ENCODE results near the gene TMEM94. TPM values are rescaled to one million over a fixed set of nuclear protein-coding genes. Genes with fewer than 3 reads are reported as not detected.
A peak's percentile ranks its signal among the peaks of the same experiment; 100 is the strongest.
"Not testable (repeated sequence)": the region's sequence is repeated elsewhere in the genome, so short reads cannot be mapped to it uniquely, and the experiment has no call there.

TMEM94 gene
- total RNA-seq, 1 donor from 2014 or later = 17.2 TPM

DNA sequence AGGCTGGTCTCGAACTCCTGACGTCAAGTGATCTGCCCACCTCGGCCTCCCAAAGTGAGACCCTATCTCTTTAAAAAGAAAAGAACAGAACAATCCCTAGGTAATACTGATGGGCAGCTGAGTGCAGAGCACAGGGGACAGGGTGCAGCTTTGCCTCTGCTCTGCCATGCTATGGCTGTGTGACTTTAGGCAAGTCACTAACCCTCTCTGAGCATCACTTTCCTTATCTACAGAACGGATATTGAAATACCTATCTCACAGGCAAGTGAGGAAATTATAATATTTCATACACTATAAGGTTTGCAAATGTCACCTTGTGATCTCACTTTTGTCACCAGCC, 54.8 kb downstream of the TMEM94 start:
- no peak for DNase-seq (ENCODE audit: low read depth in 2 of 2)

GRCh38 chr17:75511610-75512575, 55.5 kb downstream of the TMEM94 start:
- peak in 1 of 2 donors; percentile 42 for DNase-seq (ENCODE audit: low read depth in 2 of 2)

DNA sequence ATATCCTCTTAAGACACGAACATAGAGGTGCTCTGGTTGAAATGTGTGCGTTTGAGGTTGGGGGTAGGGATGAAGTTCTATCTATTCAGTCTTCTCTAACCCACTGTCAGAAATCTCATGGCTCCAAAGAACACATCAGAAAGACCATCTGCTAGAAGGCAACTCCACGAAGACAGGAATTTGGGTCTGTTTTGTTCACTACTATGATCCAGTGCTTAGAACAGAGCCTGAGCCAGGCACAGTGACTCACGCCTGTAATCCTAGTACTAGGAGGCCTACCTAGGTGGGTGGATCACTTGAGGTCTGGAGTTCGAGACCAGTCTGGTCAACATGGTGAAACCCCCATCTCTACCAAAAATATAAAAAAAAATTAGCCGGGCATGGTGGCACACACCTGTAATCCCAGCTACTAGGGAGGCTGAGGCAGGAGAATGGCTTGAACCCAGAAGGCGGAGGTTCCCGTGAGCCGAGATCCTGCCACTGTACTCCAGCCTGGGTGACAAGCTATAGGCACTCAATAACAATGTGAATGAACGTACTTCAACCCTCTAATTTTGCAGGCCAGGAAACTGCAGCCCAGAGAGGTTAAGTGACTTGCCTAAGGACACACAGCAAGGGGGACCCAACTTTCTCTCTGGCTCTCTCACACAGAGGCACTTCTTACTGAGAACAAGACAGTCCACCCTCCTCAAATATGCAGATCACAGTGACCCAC, 56.6 kb downstream of the TMEM94 start:
- peak in 1 of 2 donors; percentile 26 for DNase-seq (ENCODE audit: low read depth in 2 of 2)

GRCh38 chr17:75513641-75514000, 57.2 kb downstream of the TMEM94 start:
- no peak for DNase-seq (ENCODE audit: low read depth in 2 of 2)

- no peak for DNase-seq (ENCODE audit: low read depth in 2 of 2)
Observed at GRCh38 chr17:75514299-75514918, 58.0 kb downstream of the TMEM94 start.

DNA sequence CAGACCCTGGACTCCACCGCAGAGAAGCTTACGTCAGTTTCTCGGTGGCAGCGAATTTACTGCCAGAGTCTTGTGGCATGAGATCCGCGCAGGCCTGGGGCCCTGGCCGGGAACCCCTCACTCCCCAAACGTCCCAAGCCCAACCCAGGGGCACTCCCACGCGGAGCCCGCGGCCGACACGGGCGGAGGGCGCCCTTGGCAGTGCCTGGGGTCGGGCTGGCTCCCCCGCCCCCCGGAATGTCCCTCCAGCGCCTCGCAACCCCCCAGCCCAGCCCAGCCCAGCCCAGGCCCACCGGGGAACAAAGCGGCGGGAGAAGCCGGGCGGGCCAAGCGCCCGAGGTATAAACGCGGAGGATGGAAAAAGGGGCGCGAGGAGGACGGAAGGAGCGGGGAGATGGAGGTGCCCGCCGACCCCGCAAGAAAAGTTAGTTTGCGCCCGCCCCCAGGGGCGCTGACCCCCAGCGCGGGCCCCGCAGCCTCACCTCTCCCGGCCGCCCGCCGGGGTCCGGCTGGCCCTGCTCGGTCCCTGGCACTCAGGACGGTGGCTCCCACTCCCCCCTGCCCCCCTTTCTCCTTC, 58.6 kb downstream of the TMEM94 start:
- peak in 1 of 2 donors; percentile 34 for DNase-seq (ENCODE audit: low read depth in 2 of 2)

- DNase-seq (ENCODE audit: low read depth in 2 of 2) = peak; percentile 75 to 94
Observed at GRCh38 chr17:75515496-75516254, 59.2 kb downstream of the TMEM94 start, which contains the start of gene CASKIN2. Gene CASKIN2, minus strand, starts transcription at chr17:75515537. Its CDS starts 1,733 bp downstream, at chr17:75513804.

GRCh38 chr17:75516255-75516618, 59.8 kb downstream of the TMEM94 start, which contains the start of gene TSEN54:
Gene TSEN54, plus strand, starts transcription at chr17:75516528. Its CDS starts 33 bp downstream, at chr17:75516561.
- peak; percentile 65 to 87 for DNase-seq (ENCODE audit: low read depth in 2 of 2)

- peak in 1 of 2 donors; percentile 30 for DNase-seq (ENCODE audit: low read depth in 2 of 2)
Observed at GRCh38 chr17:75516619-75517296, 60.3 kb downstream of the TMEM94 start.

GRCh38 chr17:75517297-75517865, 60.9 kb downstream of the TMEM94 start:
- DNase-seq (ENCODE audit: low read depth in 2 of 2) = no peak

GRCh38 chr17:75518201-75518600, 61.8 kb downstream of the TMEM94 start:
- DNase-seq (ENCODE audit: low read depth in 2 of 2) = no peak

- DNase-seq (ENCODE audit: low read depth in 2 of 2) = no peak
Observed at GRCh38 chr17:75518983-75519537, 62.6 kb downstream of the TMEM94 start.

DNA sequence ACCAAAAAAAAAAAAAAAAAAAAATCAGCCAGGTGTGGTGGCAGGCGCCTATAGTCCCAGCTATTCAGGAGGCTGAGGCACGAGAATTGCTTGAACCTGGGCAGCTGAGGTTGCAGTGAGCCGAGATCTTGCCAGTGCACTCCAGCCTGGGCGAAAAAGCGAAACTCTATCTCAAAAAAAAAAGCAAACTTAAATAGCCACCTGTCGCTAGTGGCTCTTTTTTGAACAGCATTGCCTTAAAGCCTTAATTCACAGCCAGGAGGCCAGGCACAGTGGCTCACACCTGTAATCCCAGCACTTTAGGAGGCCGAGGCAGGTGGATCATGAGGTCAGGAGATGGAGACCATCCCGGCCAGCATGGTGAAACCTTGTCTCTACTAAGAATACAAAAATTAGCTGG, 64.0 kb downstream of the TMEM94 start:
- not testable (repeated sequence) for DNase-seq (ENCODE audit: low read depth in 2 of 2)

DNA sequence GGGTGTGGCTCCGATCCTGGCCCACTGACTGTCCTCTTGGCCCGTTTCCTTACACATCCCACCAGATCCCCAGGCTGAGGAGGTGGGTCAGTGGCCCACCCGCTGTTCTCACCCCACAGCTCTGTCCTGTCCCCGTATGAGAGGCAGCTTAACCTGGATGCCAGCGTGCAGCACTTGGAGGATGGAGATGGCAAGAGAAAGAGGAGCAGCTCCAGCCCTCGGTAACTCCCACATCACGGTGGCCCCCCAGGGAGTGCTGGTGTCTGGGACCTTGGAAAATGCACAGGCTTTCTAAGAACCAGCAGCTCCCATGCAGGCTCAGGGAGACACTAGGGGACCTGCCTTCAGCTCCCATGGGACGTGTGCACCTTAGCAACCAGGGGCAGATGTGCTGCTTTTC, 64.9 kb downstream of the TMEM94 start:
- DNase-seq (ENCODE audit: low read depth in 2 of 2) = no peak

- DNase-seq (ENCODE audit: low read depth in 2 of 2) = no peak
Observed at GRCh38 chr17:75521951-75522727, 65.7 kb downstream of the TMEM94 start.

DNA sequence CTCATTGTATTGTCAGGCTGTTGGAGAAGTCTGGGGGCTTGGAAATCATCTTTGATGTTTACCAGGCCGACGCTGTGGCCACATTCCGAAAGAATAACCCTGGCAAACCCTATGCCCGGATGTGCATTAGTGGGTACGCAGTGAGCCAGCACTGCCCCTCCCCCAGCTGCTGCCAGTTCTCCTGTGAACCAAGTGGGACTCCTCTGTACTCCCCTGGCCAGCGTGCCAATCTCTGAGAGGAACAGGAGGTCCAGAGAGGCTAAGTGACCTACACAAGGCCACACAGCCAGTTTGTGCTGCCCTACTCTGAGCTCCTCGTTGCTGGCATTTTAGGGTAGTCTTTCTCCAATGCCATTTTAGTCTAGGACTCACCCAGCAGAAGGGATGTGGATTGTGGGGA, 67.2 kb downstream of the TMEM94 start:
- DNase-seq (ENCODE audit: low read depth in 2 of 2) = no peak

DNA sequence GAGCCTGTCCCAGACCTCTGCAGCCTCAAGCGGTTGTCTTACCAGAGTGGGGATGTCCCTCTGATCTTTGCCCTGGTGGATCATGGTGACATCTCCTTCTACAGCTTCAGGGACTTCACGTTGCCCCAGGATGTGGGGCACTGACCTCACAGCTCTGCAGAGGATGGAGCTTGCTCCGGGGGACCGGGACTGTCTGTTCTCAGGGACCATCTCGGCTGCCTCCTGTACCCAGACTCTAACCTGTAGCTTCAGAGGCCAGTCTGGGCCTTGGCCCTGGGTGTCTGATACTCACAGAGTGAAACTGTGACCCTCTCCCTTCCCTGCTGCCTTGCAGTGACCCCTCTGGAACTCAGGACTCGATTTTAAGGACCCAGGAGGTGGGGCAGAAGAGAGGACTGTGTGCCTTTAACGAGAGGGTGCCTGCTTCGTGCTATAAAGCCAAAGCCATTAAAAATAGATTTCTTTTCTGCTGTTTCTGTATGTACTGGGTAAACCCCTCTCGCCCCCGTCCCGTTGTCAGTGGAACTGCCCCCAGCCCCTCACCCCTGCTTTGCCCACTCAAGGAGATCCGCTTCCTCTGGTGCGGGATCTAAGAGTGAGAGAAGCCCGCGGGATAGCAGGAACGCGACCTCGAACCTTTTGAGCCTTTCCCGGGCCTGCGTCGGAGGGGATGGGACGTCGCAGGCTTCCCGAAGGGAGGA, 68.0 kb downstream of the TMEM94 start:
- DNase-seq (ENCODE audit: low read depth in 2 of 2) = no peak
